GM12878 (cell line): ENCODE measurements around the gene SLC9C2. TPM values are rescaled to one million over a fixed set of nuclear protein-coding genes. Genes with fewer than 3 reads are reported as not detected.

Experiments
- ATAC-seq: fragments of 200-7000 bp; cut with Tn5 transposase; 3 replicates; pipeline ENCODE4 v1.9.1; 2020; ENCODE audit warnings: mild to moderate bottlenecking, moderate library complexity
- BruUV-seq: library from RNA; stranded (reverse); fragments of 400-500 nt; replicated peaks from 2 replicates; lab custom pipeline; 2021; lab: Mats Ljungman, UMichigan
- CTCF ChIA-PET: fragments of 300-600 bp; sonication (Branson Sonifier 250); formaldehyde crosslinking; extraction: SDS; loops from one replicate; lab custom pipeline; 2021; ENCODE audit warnings: inconsistent platforms; lab: Yijun Ruan, JAX
- POLR2A ChIA-PET: fragments of 350-600 bp; formaldehyde crosslinking; extraction: SDS; loops from one replicate; lab custom pipeline; 2021; ENCODE audit warnings: inconsistent platforms; lab: Charles Lee
- RAD21 ChIA-PET: fragments of 300-600 bp; sonication (Branson Sonifier 250); formaldehyde crosslinking; loops from one replicate; lab custom pipeline; 2023; ENCODE audit warnings: antibody characterized with exemption; ENCODE audit not compliant: unreplicated experiment; lab: Charles Lee
- SMC1A ChIA-PET: fragments of 300-600 bp; sonication (Branson Sonifier 250); formaldehyde crosslinking; loops from one replicate; lab custom pipeline; 2023; ENCODE audit not compliant: unreplicated experiment, uncharacterized antibody; lab: Charles Lee
- DNase-seq: peaks from one replicate; pipeline ENCODE4 v3.0.0-alpha.2; 2011; ENCODE audit warnings: low read depth, low spot score
- FAIRE-seq: peaks from 3 replicates; lab custom pipeline; 2011; peaks lifted over from hg19 to GRCh38; lab: Jason Lieb, UNC
- H2AFZ ChIP-seq: 2 replicates; pipeline ENCODE4 v1.6.0; 2011; ENCODE audit warnings: low read depth, low read length, control low read depth; ENCODE audit not compliant: control insufficient read depth
- H3K27ac ChIP-seq: 2 replicates; pipeline ENCODE4 v1.5.1; 2011; ENCODE audit warnings: control low read depth; ENCODE audit not compliant: control insufficient read depth, insufficient read depth
- H3K27me3 ChIP-seq, 2 experiments: replicated peaks in 1 of 2; 2 replicates each; pipeline versions ENCODE4 v1.6.0 to v1.6.1; 2011; ENCODE audit warnings: low read length in 1 of 2; ENCODE audit not compliant: control insufficient read depth in 2 of 2, insufficient read depth in 2 of 2
- H3K36me3 ChIP-seq, 2 experiments: 2 replicates each; pipeline ENCODE4 v1.5.1; 2011; ENCODE audit warnings: low read length in 1 of 2; ENCODE audit not compliant: control insufficient read depth in 2 of 2, insufficient read depth in 2 of 2
- H3K4me1 ChIP-seq: 2 replicates; pipeline ENCODE4 v1.6.1; 2011; ENCODE audit warnings: mild to moderate bottlenecking, low read length, moderate library complexity, mixed read lengths; ENCODE audit not compliant: control insufficient read depth, insufficient read depth
- H3K4me2 ChIP-seq: 2 replicates; pipeline ENCODE4 v1.6.0; 2011; ENCODE audit warnings: control low read depth; ENCODE audit not compliant: control insufficient read depth, insufficient read depth
- H3K4me3 ChIP-seq: fragments of 200-600 bp; sonication (generic); 2 replicates; pipeline ENCODE4 v1.5.1; 2016
- H3K79me2 ChIP-seq: 2 replicates; pipeline ENCODE4 v1.6.0; 2011; ENCODE audit warnings: low read length; ENCODE audit not compliant: control insufficient read depth, insufficient read depth
- H3K9ac ChIP-seq: 2 replicates; pipeline ENCODE4 v1.8.0; 2011; ENCODE audit warnings: low read length, control low read depth, mixed read lengths; ENCODE audit not compliant: control insufficient read depth, insufficient read depth
- H3K9me3 ChIP-seq: replicated peaks from 3 replicates; pipeline ENCODE4 v1.5.1; 2011; ENCODE audit warnings: mild to moderate bottlenecking, low read length; ENCODE audit not compliant: control insufficient read depth, insufficient read depth
- H4K20me1 ChIP-seq: 2 replicates; pipeline ENCODE4 v1.6.0; 2011; ENCODE audit not compliant: control insufficient read depth, insufficient read depth
- FOXM1 ChIP-seq: IDR thresholded peaks from 2 replicates; pipeline ENCODE4 v1.6.1; 2012; ENCODE audit warnings: low read depth, mild to moderate bottlenecking, inconsistent platforms, low read length, moderate library complexity
- IRF5 ChIP-seq: fragments of 450-650 bp; IDR thresholded peaks from 2 replicates; pipeline ENCODE4 v1.6.1; 2017; ENCODE audit warnings: borderline replicate concordance
- POLR2AphosphoS5 ChIP-seq: IDR thresholded peaks from 2 replicates; pipeline ENCODE4 v1.6.1; 2011; ENCODE audit warnings: mild to moderate bottlenecking, low read length, inconsistent platforms
- RAD51 ChIP-seq: fragments of 450-650 bp; IDR thresholded peaks from 2 replicates; pipeline ENCODE4 v1.6.1; 2016; ENCODE audit warnings: moderate library complexity, mild to moderate bottlenecking, inconsistent platforms
- RCOR1 ChIP-seq: conservative IDR thresholded peaks from 2 replicates; pipeline ENCODE4 v1.6.1; 2012; ENCODE audit warnings: low read depth, low read length, improper control_type of control experiment
- TBL1XR1 ChIP-seq: IDR thresholded peaks from 2 replicates; pipeline ENCODE4 v1.6.1; 2012; ENCODE audit warnings: low read depth, low read length, improper control_type of control experiment
- ZBTB4 ChIP-seq: fragments of 450-650 bp; formaldehyde crosslinking; IDR thresholded peaks from 2 replicates; pipeline ENCODE4 v1.4.0; 2022; ENCODE audit warnings: mild to moderate bottlenecking, moderate library complexity
- WGBS: methylation state at CpG from one replicate; pipeline ENCODE4 v1.1.6; 2016; ENCODE audit warnings: low lambda C conversion rate; ENCODE audit not compliant: insufficient replicate concordance, insufficient coverage; ENCODE audit errors: missing lambda C conversion rate; 5-methylcytosine and 5-hydroxymethylcytosine counted together
- in situ Hi-C: fragments of 300-500 bp; cut with MboI; formaldehyde crosslinking; loops from 9 replicates; pipeline ENCODE4 v1.14.3; 2018; ENCODE audit warnings: mixed read lengths
- intact Hi-C: fragments of 100-400 bp; cut with micrococcal nuclease; formaldehyde crosslinking; loops from one replicate; pipeline ENCODE4 v1.14.2; 2022; ENCODE audit not compliant: unreplicated experiment
- polyA plus RNA-seq, 11 experiments: library from polyadenylated mRNA; depleted of rRNA in 4 of 11; unstranded in 6 of 11; stranded (reverse) in 5 of 11; fragments of >200 nt; fragmentation: Nextera tagmentation in 4 of 11; fragmentation: Illumina TruSeq in 1 of 11; extraction: Ambion mirVana in 4 of 11; extraction: Trizol in 1 of 11; gene quantifications; 1 replicate in 1 of 11; 2 replicates in 10 of 11; pipeline versions ENCODE4 v1.2.1 to v1.2.3, GENCODE V29; 2011 to 2016; ENCODE audit warnings: inconsistent platforms in 2 of 11, missing spikeins in 2 of 11, low read depth in 1 of 11
- total RNA-seq, 4 experiments: library from RNA; depleted of rRNA in 3 of 4; stranded (reverse); fragments of >200 nt in 3 of 4; fragmentation: Illumina TruSeq in 1 of 4; extraction: Trizol in 1 of 4; gene quantifications; 2 replicates each; pipeline versions ENCODE4 v1.2.1 to v1.2.3, GENCODE V29; 2013 to 2021

The SLC9C2 gene
- total and polyA plus RNA-seq, 10 of the 15 experiments (the other 5 are each of a cell fraction or from before 2014, with no cell fraction given): not detected

DNA sequence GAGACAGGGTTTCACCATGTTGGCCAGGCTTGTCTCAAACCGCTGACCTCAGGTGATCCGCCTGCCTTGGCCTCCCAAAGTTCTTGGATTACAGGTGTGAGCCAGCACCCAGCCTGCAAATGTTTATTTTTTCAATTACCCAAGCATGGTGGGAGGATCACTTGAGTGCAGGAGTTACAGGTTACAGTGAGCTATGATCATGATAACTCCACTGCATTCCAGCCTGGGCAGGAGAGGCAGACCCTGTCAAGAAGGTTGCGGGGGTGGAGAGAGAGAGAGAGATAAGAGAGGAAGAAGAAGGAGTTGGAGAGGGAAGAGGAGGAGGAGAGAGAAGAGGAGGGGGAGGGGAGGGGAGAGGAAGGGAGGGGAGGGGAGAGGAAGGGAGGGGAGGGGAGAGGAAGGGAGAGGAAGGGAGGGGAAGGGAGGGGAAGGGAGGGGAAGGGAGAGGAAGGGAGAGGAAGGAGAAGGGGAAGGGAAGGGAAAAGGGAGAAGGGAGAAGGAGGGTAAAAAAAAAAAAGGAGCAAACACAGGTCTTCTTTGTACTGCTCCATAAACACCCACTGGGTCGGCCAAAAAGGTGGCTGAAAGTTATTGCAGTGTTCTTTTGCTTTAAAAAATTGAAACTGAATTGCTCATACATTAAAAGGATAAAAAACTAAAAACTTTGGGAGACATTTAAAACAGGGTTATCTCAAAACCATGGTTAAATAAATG, 5.8 kb upstream of the SLC9C2 start:
- H3K27ac ChIP-seq: no peak overlapping the region
- in situ Hi-C loops: no loop called here
- H3K9ac ChIP-seq: no peak overlapping the region
- no peak overlapping the region for H2AFZ ChIP-seq
- H3K36me3 ChIP-seq: no peaks in the 10 kb centered on the region
- H3K9me3 ChIP-seq: no peaks in the 10 kb centered on the region; the same call in 2 of the 3 replicates
- no TSS peak for BruUV-seq
- ChIA-PET SMC1A (no interaction called here), POLR2A (no interaction called here), CTCF (no interaction called here), RAD21 (no interaction called here)
- H3K4me2 ChIP-seq: no peak overlapping the region
- no peaks in the 10 kb centered on the region for H3K4me1 ChIP-seq
- ATAC-seq: no peak
- TF ChIP-seq RCOR1 (no peak), RAD51 (no peak), POLR2AphosphoS5 (no peak), IRF5 (no peak), TBL1XR1 (no peak), FOXM1 (no peak), ZBTB4 (CRISPR knock-in tag) (no peak)
- no peaks in the 10 kb centered on the region for H3K79me2 ChIP-seq
- no peaks in the 10 kb centered on the region for H4K20me1 ChIP-seq
- H3K4me3 ChIP-seq: no peak overlapping the region
- H3K27me3 ChIP-seq: no peaks in the 10 kb centered on the region
- 41% methylated on average over 4 of the region's 4 CpGs for WGBS
- intact Hi-C loops: no loop called here
- FAIRE-seq: no peak
- no peak for DNase-seq
